ENCODE data around the gene PTH1R.

Gene PTH1R

GRCh38 chr3:46883054-46883829, 5.7 kb downstream of the PTH1R start:
- DNase-seq (ENCODE audit: low read depth) = no peak

DNA sequence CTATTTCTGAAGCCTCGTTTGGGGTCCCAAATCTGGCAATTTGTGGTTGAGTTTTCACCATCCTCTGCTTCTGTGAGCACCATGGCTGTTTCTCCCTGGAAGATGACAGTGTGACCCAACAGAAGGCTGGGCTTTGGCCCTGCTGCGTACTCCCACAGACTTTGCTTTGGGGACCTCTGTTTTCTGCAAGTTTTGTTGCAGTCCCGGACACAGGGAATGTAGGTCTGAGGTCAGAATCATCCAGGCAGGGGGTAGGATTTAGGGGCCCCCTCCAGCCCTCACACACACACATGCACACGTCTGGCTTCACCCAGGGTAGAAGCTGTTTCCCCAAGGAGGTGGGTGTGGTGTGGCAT, 6.3 kb downstream of the PTH1R start:
- no peak for DNase-seq (ENCODE audit: low read depth)

DNA sequence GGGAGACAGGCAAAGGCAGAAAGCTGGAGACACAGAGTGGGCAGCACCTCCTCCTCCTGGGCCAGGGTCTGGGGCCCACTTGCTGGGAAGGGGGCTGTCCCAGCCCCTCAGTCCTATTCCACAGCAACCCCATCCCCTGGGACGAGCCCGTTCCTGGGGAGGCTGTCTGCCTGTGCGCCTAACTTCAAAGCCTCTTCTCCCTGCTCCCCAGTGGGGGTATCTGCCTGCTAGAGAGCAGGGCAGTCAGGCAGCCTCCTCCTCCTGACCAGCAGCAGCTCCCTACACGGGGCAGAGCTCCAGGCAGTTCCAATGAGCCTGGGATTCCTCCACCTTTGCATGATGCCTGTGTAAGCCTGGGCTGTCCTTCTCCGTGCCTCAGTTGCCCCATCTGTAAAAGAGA, 6.9 kb downstream of the PTH1R start:
- no peak for DNase-seq (ENCODE audit: low read depth)

DNA sequence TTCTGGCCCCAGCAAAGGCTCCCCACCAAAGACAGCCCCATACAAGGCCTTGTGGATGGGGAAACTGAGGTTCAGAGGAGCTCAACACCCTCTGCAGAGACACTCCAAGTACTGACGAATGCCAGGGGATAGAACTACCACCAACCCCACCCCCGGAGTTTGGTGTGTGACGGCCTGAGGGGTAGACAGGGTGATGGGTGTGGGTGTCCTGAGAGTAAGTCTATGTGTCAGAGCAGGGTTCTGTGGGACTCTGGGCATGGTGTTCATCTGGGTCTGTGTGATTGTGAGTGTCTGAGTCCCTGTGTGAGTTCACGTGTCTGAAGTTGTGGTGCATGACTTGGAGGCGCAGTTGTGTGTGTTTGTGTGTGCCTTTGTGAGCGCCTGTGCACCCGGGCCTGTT, 7.4 kb downstream of the PTH1R start:
- DNase-seq (ENCODE audit: low read depth) = no peak

DNA sequence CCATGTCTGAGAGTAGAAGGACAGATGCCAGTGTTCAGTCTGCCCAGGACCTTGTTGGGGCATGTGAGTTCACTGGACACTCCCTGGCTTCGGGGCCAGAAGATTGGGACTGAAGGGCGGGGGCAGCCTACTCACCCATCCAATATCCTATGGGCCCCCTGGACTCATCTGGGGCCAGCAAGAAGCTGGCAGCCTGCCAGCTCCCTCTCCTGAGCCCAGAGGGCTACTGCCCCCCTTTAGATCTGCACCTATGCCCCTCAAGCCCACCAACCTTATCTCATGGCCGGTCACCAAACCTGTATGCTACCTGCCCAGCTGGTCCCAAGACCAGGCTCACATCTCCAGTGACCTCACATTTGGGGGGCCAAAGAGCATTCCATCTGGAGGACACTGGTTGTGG, 8.1 kb downstream of the PTH1R start:
- DNase-seq (ENCODE audit: low read depth) = no peak

- no peak for DNase-seq (ENCODE audit: low read depth)
These were observed 10.5 kb downstream of the PTH1R start for GRCh38 chr3:46887980-46888494.

DNA sequence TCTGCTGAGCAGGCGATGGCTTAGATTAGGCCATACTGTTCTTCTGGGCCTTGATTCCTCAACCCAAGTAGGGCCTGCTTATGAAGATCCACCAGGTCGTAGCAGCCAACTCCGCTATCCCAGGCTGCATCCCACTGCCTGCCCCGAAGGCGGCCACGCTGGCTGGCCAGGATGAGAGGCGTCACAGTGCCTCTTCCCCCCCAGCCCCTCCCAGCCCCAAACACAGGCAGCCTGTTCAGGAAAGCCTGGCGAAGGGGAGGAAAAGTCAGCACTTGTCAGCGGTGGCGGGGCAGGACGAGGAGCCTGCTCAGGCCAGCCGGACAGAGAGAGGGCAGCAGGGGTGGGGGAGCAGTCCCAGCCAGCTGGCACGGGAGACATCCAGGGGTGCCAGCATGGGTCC, 11.2 kb downstream of the PTH1R start:
- DNase-seq (ENCODE audit: low read depth) = no peak

DNA sequence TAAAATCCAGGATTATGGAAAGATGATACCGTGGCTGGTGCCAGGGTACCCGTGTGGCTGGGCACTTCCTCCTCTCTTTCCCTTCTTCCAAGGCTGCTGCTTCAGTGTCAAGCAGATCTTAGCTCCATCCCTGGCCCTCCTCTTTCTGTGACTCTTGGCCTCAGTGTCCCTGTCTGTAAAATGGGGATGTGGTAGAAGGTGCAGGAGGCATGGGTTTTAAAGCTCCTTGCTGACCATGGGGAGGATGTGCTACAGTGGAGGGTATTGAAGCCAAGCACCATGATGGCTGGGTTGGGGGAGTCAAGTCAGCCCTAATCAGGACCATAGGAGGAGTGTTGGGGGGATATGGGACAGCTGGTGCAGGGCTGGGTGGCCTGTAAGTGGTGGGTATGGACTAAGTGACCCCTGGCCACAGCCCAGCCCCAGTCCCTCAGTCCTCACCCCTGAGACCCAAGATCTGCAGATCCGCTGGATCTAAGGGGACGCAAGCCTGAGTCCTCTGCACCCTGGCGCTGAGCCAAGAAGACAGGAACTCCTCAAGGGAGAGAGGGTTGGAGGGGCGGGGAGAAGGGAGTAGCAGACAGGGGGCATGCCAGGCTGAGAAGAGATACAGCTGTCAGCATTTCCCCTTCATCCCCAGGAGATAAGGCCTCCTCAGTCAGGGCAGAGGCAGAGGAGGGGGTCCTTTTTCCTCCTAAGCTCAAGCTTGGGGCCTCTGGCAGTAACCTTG, 12.0 kb downstream of the PTH1R start:
- DNase-seq (ENCODE audit: low read depth) = no peak

- no peak for DNase-seq (ENCODE audit: low read depth)
These were observed 12.6 kb downstream of the PTH1R start for GRCh38 chr3:46890132-46890531.

DNA sequence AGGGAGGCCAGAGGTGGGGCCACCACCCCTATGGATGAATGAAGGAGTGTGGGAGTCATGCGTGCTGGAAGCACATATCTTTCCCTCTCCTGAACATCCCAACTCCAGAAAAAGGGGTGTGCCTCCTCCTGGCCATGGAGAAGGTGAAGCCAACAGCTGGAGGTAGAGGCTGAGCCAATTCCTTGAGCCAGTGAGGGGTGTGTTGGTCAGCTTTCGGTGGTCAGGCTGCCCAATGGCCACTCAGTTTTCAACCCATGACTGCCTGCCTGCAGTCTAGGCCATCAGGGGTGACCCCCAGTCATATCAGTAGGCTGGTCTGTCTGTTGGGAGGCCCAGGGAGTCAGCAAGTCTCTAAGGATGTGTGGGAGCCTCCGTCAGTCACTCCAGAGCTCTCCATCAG, 13.6 kb downstream of the PTH1R start:
- no peak for DNase-seq (ENCODE audit: low read depth)

DNA sequence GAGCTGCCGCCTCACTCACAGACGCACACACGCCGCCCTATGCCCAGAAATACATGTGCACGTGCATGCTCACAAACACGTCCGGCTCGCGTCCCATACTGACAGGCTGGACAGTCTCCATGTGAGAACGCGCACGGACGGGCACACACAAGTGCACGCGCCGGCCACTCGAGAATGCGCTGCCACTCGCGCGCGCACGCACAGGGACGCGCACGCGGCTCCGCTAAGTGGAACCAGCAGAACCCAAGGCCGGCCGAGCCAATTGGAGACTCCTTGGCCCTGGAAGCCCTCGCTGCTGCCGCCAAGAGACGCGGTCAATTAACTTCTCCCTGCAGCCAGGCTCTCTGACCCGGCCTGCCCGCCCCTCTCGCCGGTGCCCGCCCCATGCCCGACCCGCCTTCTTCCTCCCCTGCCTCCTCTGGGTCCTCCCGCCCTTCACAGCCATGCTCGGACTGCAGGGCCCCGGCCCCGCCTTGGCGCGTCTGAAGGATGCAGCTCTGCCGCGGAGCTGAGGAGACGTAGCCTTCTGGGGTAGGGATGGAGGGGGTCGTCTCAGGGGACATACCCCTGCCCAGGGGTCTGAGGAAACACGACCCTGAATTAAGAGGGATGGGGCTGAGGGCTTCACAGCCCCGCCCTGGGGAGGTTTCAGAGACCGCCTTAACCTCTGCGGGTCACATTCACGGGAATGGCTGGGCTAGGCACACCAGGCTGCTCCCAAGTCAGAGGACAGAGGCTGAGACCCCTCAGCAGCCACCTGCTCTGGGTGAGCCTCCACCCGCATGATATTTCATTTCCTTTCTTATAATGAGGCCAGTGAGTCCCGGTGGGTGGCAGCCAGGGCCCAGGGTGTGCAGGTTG, 15.0 kb downstream of the PTH1R start:
- DNase-seq (ENCODE audit: low read depth) = no peak

GRCh38 chr3:46893146-46893748, 15.7 kb downstream of the PTH1R start:
- DNase-seq (ENCODE audit: low read depth) = no peak

- no peak for DNase-seq (ENCODE audit: low read depth)
These were observed 16.2 kb downstream of the PTH1R start for GRCh38 chr3:46893763-46894162.

- DNase-seq (ENCODE audit: low read depth) = no peak
These were observed 16.7 kb downstream of the PTH1R start for GRCh38 chr3:46894256-46894655.

- DNase-seq (ENCODE audit: low read depth) = peak; percentile 71
These were observed 17.7 kb downstream of the PTH1R start for GRCh38 chr3:46895204-46895660.

GRCh38 chr3:46895761-46896160, 18.2 kb downstream of the PTH1R start:
- no peak for DNase-seq (ENCODE audit: low read depth)

DNA sequence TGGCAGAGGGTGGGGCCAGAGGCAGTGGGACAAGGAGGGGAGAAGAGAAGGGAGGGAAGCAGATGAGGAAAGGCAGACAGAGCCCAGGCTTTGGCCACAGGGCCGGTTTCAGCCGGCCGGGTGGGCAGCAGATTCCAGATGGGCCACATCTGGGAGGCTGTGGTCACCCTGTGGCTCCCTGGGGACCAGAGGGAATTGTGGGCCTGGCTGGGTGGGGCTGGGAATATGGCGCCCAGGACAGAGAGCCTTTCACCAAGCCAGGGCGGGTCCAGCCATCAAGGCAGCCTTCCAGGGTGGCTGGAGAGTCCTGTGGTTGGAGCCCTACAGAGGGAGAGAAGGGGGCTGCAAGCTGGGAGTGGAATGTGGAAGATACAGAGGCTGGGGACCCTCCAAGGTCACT, 18.9 kb downstream of the PTH1R start:
- no peak for DNase-seq (ENCODE audit: low read depth)

GRCh38 chr3:46897031-46897430, 19.5 kb downstream of the PTH1R start:
- DNase-seq (ENCODE audit: low read depth) = no peak

DNA sequence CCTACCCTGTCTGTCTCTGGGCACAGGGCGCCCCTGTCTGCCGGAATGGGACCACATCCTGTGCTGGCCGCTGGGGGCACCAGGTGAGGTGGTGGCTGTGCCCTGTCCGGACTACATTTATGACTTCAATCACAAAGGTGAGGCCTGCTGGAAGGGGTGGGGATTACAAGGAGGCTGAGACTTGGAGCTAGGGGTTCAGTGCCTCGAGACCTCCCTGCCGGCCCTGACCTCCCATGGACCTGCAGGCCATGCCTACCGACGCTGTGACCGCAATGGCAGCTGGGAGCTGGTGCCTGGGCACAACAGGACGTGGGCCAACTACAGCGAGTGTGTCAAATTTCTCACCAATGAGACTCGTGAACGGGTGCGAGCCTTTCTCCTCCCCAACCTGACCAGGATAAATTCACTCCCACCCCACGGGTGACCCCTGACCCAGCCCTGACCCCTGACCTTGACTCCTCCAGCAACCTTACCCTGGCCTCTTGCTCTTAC, 20.4 kb downstream of the PTH1R start:
- DNase-seq (ENCODE audit: low read depth) = no peak

GRCh38 chr3:46898321-46899150, 21.0 kb downstream of the PTH1R start:
- no peak for DNase-seq (ENCODE audit: low read depth)

Data from stimulated activated CD8-positive, alpha-beta memory T cell treated with anti-CD3 and anti-CD28 coated beads, Interleukin-15, amount 100 ng/mL, for 24 hours (primary cell).